Mammary epithelial cell (primary cell): ENCODE measurements around the gene SMTN.

ENCODE experiments used
- CTCF ChIP-seq, 2 donors: IDR thresholded peaks in 1 of 2; conservative IDR thresholded peaks in 1 of 2; 2 replicates each; pipeline ENCODE4 v1.5.1; 2011 to 2012; ENCODE audit warnings: inconsistent platforms in 2 of 2, low read length in 2 of 2, mild to moderate bottlenecking in 2 of 2, control low read depth in 1 of 2, low read depth in 1 of 2; ENCODE audit not compliant: insufficient read depth in 1 of 2; ENCODE audit errors: extremely low read depth in 1 of 2
- EZH2 ChIP-seq: IDR thresholded peaks from 2 replicates; pipeline ENCODE4 v1.6.1; 2012; ENCODE audit warnings: low read length, inconsistent platforms, borderline replicate concordance

DNA sequence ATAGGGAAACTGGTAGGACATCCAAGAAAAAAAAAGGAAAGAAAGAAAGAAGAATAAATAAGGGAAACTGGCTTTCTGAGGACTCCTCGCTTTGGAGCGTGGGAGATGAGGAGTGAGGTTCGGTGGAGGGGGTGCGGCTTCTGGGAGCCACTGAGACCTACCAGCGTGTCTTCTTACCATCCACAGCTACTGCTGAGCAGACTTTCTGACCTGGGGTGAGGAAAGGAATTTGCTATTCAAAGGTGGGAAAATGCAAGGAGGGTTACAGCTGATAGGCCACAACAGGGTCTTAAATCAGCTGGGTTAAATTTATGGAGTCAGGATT, 26.7 kb downstream of the SMTN start:
- TF ChIP-seq CTCF (conservative IDR thresholded peaks at IDR 0.05 in 1 of 2, IDR thresholded peaks at IDR 0.05 in 1 of 2; ENCODE audit: extremely low read depth in 1 of 2, insufficient read depth in 1 of 2, low read depth in 1 of 2, low read length in 2 of 2) (no peak), EZH2 (no peak)
